SKM-1 (cell line): ENCODE measurements around the gene BRD9.
"Not testable (repeated sequence)": the region's sequence is repeated elsewhere in the genome, so short reads cannot be mapped to it uniquely, and the experiment has no call there.

ENCODE experiments used
- DNase-seq: peaks from one replicate; lab custom pipeline; 2025; ENCODE audit not compliant: unreplicated experiment; lab: John Stamatoyannopoulos, UW

Gene BRD9

DNA sequence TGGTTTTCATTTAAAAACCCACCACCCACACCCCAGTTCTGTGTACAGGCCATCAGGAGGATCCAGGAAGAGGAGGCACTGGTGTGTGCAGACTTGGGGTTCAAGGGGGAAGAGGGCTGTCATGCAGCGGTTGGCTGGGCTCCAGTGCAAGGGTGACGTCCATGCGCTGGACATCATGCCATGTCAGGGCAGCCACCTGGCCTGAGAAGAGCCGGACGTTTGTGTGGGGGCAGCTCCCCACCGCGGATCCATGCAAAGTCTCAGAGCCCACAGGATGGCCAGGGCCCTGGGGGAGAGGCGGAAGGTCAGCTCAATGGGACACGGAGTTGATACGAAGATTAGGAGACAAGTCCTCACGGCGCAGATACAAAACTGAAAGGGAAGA lies 11.1 kb downstream of the BRD9 start:
- no peak for DNase-seq

DNA sequence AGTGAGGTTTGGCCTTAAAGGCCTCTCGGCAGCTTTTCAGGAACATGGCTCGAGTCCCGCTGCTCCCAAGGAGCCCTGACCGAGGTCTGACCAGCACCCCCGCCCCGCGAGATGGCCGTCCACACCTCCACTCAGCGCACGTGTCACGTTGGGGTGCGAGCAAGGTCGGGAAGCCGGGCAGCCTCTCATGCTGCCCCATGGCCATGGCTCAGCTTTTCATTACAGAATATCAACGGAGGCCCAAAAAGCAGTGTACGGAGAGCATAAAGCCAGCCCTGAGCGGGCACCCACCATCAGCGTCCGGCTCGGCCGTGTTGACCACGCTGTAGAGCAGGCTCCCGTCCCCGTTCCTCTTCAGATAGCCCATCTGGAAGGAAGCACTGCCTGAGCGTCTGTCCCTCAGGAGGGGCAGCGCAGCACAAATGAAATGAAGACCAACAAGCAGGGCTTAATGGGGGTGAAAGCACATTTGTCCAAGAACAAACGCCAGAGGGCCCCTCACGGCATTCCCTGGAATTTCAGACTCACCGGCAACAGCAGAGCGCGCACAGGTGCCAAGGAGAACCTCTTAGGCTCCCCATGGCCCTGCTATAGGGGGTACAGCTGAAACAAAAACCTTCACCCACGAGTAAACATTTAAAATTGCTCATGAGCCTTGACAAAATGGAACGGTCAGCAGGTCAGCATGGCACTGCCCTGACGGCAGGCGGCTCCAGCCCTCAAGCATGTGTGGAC lies 11.6 kb downstream of the BRD9 start:
- DNase-seq: no peak

DNA sequence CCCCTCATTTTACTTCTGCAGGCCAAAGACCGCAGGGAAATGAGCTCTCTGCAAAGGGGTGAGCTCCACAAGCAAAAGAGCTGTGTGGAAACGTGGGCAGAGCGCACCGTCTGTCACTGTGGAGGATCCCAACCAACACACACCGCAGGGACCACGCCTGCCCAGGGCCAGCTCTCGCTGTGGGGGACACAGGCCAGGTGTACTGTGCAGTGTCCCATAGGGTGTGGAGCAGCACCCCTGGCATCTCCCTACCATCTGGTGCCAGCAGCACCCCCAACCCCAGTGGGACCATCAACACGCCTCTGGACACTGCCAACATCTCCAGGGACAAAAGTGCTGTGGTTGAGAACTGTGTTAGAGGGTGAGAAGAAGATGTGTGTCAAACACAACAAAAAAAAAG lies 13.9 kb downstream of the BRD9 start:
- DNase-seq: not testable (repeated sequence)

DNA sequence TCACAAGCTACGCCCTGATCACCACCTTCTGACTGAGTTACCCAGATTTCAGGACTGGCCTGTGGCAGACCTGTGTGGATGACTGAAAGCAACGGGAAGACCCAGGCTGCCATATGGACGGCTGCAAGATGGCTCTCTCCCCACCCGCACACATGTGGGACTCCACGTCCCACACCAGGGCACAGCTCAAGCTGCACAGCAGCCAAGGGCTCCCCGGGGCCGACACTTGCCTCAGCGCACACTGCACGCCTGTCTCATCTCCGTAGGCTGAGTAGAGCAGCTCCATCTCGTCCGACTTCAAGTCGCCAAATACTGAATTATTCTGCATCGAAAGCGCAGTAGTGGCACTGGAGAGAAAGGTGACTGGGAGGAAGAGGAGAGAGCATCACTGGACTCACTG lies 14.5 kb downstream of the BRD9 start:
- no peak for DNase-seq

DNA sequence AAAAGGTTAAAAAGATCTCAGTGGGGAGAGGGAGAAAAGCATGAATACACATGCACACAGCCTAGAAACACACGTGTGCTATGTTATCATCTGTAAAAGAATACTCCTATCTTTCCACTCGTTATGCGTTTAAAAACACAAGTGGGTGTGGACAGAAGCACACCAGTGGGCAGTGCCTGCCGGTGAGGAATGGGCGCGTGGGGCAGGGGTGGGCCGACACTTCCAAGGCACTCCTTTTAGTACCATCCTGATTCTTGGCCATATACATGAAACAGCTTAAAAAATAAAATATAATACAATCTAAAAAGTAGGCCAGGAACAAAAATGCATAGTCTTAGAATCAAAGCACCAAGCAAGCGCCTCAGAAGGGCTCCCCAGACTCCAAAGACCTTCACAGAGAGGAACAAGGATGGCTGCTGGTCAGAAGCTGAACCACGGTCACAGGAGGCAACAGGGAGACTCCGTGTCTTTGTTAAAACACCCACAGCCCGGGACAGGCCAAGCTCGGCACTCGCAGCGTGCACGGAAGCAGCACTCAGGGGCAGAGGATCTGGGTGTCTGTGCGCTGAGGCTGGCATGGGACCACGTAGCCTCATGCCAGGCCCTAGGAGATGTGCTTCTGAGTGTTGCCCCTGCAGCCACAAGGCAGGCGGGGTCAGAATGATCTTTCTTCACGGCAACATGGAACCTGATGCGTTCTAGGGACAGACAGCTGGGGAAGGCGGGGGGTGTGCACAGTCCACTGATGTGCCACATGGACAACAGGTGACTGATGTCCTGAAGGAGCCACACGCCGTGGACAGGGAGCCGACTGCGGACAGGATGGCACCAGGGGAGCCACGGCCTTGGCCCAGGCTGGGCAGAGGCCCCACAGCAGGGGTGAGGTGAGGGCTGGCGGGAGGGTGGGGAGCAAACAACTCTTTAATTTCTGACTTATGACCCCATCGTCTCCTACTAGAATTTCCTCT lies 15.9 kb downstream of the BRD9 start:
- DNase-seq: no peak

DNA sequence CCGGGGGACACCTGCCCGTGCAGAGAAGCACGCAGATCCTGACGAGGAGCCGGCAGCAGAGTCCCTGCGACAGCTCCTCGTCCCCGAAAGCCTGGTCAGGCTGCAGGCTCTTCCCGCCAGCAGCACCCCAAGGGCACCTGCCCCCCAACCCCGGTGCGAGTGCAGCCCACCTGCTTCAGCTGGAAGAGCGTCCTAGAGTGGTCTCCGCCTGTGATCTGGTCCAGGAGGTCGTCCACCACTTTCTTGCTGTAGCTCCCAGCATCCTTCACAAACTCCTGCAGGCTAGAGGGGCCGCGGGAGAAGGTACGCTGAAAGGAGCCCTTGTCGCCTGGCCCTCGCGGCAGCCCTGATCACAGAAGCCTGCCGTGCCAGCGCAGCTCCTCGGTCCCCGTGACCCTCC lies 16.7 kb downstream of the BRD9 start:
- no peak for DNase-seq

DNA sequence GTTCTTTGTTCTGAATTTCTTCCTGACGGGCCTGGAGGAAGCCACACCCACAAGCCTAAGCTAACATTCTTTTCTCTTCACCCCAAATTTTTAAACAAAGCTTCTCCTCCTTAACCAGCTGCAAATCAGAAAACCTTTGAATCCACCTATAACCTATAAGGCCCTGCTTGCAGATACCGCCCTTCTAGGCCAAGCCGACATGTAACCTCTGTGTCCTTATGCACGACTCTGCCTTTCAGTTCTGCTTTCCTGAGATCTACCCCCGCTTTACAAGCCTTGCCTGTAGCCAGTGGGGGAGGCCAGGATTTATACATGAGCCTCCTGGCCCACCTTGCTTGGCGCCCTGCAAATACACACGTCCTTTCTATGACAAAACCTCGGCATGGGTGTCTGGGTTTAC lies 19.3 kb downstream of the BRD9 start:
- DNase-seq: no peak

DNA sequence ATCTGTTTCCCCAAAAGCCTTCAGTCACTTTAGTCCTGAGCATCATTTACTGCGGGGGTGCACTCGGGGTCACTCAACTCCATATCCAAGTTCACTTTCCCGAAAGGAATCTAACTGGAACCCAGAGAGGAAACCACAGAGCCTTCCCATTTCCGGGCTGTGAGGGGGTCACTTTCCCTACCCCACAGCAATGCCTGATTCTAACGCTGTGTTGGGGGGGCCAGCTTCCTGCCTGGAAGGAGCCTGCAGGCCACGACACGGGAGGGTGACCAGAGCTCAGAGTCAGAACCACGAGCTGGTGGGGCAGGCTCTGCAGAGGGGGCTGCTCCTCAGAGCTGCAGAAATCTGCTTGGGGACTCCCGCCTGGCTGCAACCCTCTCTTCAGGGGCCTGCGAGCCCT lies 20.3 kb downstream of the BRD9 start:
- DNase-seq: no peak

DNA sequence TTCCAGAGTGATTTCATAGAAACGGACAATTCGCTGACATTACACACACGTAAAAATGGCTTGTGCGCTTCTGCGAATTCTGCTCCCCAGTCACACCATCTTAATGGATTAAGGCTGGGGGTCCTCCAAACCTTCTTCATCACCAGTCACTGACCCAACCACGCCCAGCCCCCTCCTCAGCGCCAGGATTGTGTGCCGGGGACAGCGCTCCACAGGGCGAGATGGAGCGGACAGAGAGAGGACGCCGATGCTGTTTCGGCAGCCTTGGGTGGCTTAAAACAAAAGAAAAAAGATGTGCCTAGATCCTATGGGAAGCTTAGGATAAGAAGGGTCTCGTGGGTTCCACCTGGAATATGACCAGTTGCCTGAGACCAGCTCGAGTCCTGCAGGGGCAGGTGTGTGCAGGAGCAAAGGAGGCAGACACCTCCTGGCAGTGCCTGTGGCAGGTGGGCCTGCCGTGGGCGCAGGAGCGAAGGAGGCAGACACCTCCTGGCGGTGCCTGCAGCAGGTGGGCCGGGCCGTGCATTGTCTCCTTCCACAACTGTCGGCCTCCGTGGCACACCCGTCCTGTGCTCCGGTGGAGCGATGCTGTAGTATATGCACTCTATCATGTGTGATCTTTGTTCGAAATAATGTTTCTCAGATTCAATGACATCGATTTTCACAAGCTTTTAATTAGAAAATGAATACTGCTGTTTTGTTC lies 20.9 kb downstream of the BRD9 start:
- no peak for DNase-seq

DNA sequence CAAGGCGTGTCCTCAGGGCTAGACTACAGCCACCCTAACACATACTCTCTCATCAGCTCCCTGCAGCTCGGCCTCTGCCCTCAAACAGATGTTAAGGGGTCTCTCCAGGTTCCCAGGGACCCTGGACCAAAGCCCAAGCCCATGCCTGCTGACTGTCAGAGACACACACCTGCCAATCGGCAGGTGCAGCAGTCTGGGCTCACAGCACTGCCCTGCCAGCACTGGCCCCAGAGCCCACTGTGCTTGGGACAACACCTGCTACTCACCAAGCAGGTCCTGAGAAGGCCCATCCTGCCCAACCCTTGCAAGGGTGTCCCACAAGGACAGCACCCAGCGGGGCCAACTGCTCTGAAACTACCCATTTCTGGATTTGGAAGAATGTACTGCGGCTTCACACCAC lies 21.6 kb downstream of the BRD9 start:
- no peak for DNase-seq

DNA sequence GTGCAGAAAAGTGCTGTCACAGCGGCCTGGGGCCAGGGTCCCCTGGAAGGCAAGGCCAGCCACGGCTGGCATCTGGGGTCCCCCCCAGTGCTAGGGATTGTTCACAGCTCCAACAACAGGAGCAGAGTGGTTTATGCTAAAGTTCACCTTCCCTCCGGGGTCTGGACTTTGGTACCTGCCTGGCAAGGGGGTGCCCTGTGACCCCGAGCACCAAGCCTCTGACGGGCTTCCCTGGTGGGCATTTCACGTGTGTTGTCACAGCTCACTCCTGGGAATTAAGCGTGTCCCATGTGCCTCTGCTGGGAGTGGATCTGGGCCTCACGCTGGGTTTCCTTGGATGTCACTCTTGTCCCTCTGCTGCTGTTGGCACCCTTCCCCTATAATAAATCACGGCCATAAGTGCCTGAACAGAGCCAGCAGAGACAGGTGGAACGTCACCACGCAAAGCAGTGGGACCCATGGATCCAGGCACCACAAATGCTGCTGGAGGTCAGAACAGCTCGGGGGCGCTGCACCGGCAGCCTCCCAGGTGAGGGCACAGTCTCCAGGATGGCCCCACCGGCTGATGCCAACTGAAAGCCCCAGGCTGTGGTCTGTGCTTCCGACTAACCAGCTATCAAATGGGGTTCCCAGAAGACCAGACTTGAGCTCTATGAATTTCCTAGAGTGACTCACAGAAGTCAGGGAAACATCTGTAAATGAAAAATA lies 24.0 kb downstream of the BRD9 start:
- DNase-seq: no peak

DNA sequence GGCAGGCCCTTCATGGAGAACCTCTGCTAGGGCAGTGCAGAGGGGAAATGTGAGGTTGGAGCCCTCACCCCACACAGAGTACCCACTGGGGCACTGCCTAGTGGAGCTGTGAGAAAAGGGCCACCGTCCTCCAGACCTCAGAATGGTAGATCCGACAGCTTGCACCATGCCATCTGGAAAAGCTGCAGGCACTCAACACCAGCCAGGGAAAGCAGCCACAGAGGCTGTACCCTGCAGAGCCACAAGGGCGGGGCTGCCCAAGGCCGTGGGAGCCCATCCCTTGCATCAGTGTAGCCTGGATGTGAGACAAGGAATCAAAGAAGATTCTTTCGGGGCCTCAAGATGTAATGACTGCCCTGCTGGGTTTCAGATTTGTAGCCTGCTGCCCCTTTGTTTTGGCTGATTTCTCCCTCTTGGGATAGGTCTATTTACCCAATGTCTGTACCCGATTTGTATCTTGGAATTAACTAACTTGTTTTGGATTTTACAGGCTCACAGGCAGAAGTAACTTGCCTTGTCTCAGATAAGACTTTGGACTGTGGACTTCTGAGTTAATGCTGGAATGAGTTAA lies 25.2 kb downstream of the BRD9 start:
- DNase-seq: no peak

DNA sequence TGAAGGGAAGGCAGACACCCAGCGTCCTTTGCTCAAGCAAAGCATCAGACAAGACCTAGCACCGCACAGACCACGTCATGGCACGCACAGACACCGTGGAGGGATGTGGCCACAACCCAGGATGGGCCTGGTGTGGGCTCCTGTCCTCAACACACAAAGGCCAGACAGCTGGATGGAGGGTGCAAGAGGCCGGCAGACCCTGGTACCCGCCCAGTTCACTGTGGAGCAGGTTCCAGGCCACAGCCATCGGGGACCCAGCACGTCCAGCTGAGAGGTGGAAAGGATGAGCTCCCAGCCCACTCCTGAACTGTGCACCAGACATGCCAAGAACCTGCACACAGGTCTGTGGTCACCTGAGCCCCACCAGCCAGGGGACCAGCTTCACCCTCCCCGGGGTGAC lies 26.8 kb downstream of the BRD9 start:
- DNase-seq: no peak

DNA sequence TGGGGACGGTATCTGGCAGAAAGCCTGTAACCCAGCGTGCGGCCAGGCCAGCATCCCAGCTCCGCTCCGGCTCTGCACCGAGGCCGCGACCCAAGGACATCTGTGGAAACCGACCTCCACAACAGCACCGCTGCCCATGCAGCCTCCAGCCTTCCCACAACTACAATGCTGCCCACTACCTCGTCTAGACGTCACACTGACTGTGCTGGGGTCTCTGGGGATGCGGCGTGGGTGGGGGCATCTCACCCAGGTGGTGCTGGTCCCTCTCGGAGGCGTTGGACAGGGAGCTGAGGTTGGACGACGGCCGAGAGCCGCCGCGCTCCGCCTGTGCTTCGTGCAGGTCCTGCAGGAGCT lies 27.5 kb downstream of the BRD9 start:
- no peak for DNase-seq

DNA sequence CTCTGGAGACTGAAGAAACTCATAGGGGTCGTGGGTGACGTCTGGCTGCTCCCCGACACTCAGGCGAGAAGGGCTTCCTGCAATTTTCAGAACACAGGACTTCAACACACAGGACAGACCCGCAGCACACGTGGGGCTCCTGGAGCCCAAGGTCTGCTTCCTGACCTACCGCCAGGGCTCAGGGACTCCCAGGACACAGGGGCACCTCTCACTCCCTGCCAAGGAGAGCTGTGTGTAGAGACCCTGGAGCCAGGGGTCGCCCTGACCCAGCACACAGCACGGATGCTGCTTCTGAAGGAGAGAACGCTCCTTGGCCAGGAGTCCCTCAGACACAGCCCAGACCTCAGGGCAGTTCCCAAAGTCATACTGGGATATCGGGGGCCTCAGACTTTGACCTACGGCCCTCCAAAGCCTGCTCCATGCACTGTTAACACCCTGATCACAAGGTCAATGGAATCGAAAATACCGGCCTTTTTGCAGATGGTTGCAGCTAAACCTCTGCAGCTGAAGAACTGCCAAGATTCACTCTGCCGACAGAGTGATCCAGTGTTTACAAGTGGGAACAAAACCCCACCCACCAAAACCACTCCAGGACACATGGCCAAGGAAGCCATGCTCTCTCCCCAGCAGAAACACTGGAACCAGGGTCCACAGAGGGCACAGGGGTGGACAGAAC lies 28.0 kb downstream of the BRD9 start:
- no peak for DNase-seq

DNA sequence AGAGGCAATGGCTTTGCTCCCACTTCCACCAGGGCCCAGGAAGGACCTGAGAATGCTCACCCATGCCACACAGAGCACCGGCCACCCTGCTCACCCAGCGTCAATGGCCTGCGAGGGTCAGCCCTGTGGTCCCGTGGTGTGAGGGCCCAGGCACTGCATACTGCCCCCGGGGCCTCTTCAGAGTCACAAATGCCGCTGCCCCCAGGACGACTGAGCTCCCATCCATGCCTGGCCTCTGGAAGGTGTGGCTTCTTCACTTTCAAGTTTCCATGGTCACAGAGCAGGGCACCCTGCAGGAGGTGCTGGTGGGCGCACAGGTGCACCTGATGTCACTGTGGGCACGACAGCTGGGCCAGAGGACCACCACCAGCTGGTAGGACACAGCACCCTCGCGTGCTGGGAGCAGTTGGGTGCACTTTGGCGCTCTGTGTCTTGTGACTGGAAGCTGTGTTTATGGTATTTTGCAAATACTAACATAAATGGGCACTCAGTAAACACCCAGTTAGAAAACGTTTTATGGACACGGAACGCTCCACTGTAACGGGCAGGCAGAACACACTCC lies 29.3 kb downstream of the BRD9 start:
- DNase-seq: no peak

DNA sequence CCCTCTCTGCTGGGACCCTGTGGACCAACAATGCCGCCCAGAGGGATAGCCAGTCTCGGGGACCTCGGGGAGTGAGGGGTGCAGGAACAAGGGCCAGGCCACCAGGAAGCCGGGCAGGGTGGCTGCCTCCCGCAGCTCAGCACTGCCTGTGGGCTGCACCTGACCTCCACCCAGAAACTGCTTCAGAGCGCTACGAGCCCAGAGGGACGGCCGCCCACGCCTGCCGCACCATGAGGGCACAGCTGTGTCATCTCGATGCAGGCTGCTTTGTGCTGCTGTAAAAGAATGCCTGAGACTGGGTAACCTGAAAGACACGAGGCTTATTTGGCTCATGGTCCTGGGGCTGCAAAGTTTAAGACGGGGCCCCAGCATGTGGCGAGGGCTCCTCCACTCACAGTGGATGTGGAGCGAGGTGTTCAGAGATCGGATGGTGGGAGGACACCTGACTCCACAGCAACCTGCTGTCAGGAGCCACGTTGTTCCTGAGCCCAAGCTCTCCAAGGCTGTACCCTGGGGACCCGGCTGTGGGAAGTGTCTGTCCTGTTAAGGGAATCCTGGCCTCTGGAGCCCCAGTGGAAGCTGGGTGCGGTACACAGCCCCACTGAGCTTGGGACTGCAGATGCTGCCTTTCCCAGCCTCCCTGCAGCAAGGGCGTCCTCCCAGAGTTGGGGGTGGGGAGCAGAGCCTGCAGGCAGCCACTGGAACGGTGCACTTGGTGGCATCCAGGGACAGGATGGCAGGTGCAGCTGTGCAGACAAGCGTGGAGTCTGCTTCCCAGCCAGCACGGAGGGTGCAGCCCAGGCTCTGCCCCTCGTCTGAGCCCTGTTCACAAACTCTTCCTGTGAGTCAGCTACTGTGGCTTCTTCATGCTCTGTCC lies 30.0 kb downstream of the BRD9 start:
- DNase-seq: no peak

DNA sequence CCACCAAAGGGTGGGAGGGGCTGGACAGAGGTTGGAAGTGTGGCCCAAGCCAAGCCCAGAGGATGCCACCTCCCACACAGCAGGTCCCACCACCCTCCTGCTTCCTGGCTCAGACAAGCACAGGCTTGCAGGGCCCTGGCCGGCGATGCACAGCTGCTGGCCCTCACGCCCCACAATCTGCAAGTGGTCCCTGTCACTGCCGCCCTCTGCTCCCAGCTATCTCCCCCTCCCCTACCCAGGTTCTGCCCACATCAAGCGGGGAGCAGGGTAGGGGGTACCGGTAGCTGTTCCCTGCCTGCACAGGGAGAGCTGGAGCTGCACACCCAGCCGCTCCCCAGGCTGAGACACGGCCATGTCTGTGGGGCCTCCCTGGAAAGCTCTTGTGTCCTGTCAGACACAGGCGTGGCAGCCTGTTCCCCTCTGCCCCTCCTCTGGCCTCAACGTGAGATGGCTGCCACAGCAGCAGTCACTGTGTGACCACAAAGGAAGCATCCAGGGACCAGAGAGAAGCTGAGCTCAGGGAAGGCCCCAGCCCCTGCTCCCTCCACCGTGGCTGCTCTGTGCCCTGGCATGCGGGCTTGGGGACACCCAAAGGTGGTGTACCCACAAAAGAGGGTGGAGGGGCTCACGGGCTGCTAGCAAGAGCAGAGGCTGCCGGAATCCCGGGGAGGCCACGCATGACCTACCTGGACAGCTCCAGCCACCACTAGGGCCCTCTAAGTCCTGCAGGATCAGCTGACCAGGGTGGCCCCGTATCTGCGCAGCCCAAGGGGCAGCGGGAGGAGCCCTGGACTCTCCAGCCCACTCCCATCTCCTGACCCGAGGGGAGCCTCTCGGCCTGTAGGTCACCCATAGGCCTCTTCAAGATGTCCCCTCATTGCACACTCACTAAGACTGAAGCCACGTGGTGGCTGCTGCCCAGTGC lies 30.9 kb downstream of the BRD9 start:
- DNase-seq: no peak
